ENCODE data around the gene N4BP2L2. TPM values are rescaled to one million over a fixed set of nuclear protein-coding genes. Genes with fewer than 3 reads are reported as not detected.

The N4BP2L2 gene
- total and polyA plus RNA-seq, 2 of the 8 experiments (the other 6 are each of a cell fraction or from before 2014, with no cell fraction given): 14.6 to 67.6 TPM

DNA sequence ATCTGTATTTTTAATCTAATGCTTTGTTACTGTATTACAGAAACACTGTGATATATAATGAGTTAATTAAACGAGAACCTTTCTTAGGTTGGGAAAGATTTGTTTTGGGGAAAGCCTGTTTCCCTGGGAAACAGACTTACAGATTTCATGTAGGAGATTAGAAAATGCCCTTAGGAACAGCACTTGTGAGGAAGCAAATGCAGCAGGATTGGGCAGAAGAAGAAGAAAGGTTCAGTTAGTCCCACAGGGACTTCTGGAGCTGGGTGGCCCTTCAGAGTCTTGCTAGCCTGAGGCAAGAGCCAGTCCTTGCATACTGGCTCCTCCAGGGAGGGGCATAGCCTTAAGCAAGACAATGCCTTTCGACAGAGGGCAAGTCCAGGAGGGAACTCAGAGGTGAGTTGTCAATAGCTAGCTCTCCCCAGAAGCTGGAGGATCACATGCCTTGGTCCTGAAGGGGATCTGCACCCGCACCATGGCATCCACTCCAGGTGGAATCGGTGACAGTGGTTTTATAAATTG, 147.4 kb downstream of the N4BP2L2 start:
- DNase-seq (ENCODE audit: low read depth in 1 of 2, low spot score in 2 of 2): no peak
- no peak overlapping the region for H3K14ac ChIP-seq (ENCODE audit: insufficient read length)
- no peak overlapping the region for H4K91ac ChIP-seq (replicated peaks; ENCODE audit: insufficient read length, low read length)
- H3K4me2 ChIP-seq (ENCODE audit: insufficient read depth in 1 of 2, low read depth in 2 of 2, low read length in 2 of 2): no peak overlapping the region
- no peaks in the 10 kb centered on the region for H4K20me1 ChIP-seq (replicated peaks in 1 of 2; ENCODE audit: control insufficient read depth in 1 of 2, insufficient read depth in 2 of 2, low read length in 2 of 2)
- H2BK12ac ChIP-seq (ENCODE audit: low read depth, low read length): no peak overlapping the region
- H2BK20ac ChIP-seq (ENCODE audit: low read length): no peak overlapping the region
- no peaks in the 10 kb centered on the region for H3K27me3 ChIP-seq (replicated peaks in 1 of 4; ENCODE audit: control insufficient read depth in 3 of 4, extremely low read depth in 1 of 4, insufficient read depth in 3 of 4, low read length in 3 of 4)
- no peak overlapping the region for H2AK5ac ChIP-seq (ENCODE audit: low read depth, low read length)
- 69% methylated on average over 4 of the region's 4 CpGs; no CpG with 5 or more reads in 1 of the 2 experiments for WGBS, 2 experiments (ENCODE audit: extremely low coverage in 1 of 2, insufficient coverage in 1 of 2, insufficient read length in 1 of 2, insufficient replicate concordance in 2 of 2, low coverage in 1 of 2, low lambda C conversion rate in 2 of 2, missing lambda C conversion rate in 1 of 2)
- peak; percentile 88 for FAIRE-seq
- CTCF ChIA-PET (ENCODE audit: partially characterized antibody): interaction anchor here (1.1 to 1.9 kb wide), 4 partner anchors 8 to 23 kb away, joined by 3 to 8 read pairs (median 6); no protein-coding TSS in a partner anchor
- H3K4me1 ChIP-seq (replicated peaks in 1 of 4; ENCODE audit: control insufficient read depth in 3 of 4, insufficient read depth in 4 of 4, low read length in 3 of 4): peaks cover 0 to 4% (median under 1%) of the 10 kb centered on the region in 4 experiments; a peak in 2 of 7 replicates
- no peak overlapping the region for H2BK15ac ChIP-seq (ENCODE audit: low read length)
- H3K79me2 ChIP-seq (ENCODE audit: control insufficient read depth in 1 of 2, insufficient read depth in 2 of 2, low read length in 2 of 2): no peaks in the 10 kb centered on the region
- no peak overlapping the region for H3K4ac ChIP-seq (replicated peaks; ENCODE audit: insufficient read length, low read depth, low read length)
- H3K56ac ChIP-seq (replicated peaks; ENCODE audit: insufficient read length, low read depth, low read length): no peak overlapping the region
- H3K18ac ChIP-seq (ENCODE audit: extremely low read depth, low read length): no peak overlapping the region
- no peak overlapping the region for H2BK120ac ChIP-seq (replicated peaks; ENCODE audit: low read depth, low read length)
- no peak overlapping the region for H3K23ac ChIP-seq (ENCODE audit: insufficient read length)
- peaks cover 0 to 7% (median 6%) of the 10 kb centered on the region in 4 experiments; a peak in 4 of 8 replicates for H3K36me3 ChIP-seq (ENCODE audit: control insufficient read depth in 2 of 4, insufficient read depth in 4 of 4, low read length in 3 of 4)
- no peak overlapping the region for H4K5ac ChIP-seq (ENCODE audit: insufficient read length, low read depth, low read length)
- H3K79me1 ChIP-seq (ENCODE audit: low read depth, low read length): no peaks in the 10 kb centered on the region
- no peak overlapping the region for H3K9ac ChIP-seq (replicated peaks in 1 of 4; ENCODE audit: extremely low read depth in 1 of 4, low read depth in 3 of 4, low read length in 3 of 4)
- H4K8ac ChIP-seq (ENCODE audit: extremely low read depth, insufficient read depth, low read length): no peak overlapping the region
- no peaks in the 10 kb centered on the region for H3K9me3 ChIP-seq (ENCODE audit: insufficient read depth in 2 of 2, low read depth in 1 of 2, low read length in 1 of 2)
- no peak overlapping the region for H2AFZ ChIP-seq (ENCODE audit: low read length)
- H3K4me3 ChIP-seq (ENCODE audit: extremely low read depth in 1 of 4, insufficient read depth in 2 of 4, low read depth in 3 of 4, low read length in 4 of 4): no peak overlapping the region
- no peak overlapping the region for H2BK5ac ChIP-seq (ENCODE audit: low read depth, low read length)
- no peak overlapping the region for H3K27ac ChIP-seq (ENCODE audit: low read depth, low read length)
- TF ChIP-seq RBBP5 (IDR thresholded peaks at IDR 0.05; ENCODE audit: borderline replicate concordance, low read depth, low read length) (no peak), RAD21 (IDR thresholded peaks at IDR 0.05 in 1 of 2, conservative IDR thresholded peaks at IDR 0.05 in 1 of 2; ENCODE audit: low read depth in 2 of 2, low read length in 2 of 2) (peak in 1 of 2 experiments; percentile 24; a peak in 2 of 4 replicates), PHF8 (conservative IDR thresholded peaks at IDR 0.05; ENCODE audit: low read depth, low read length) (no peak)
- TF ChIP-seq, protein P1, sequence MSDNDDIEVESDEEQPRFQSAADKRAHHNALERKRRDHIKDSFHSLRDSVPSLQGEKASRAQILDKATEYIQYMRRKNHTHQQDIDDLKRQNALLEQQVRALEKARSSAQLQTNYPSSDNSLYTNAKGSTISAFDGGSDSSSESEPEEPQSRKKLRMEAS (IDR thresholded peaks at IDR 0.05): 0 out of 2 replicates have a peak, but pooled peaks have one; percentile 27
- POLR2A ChIA-PET (ENCODE audit: partially characterized antibody): interaction anchor here (1.1 to 1.2 kb wide), 2 partner anchors 18 to 76 kb away, joined by 3 to 4 read pairs; partner anchors contain the start of genes BRCA2 and ZAR1L
- H3K23me2 ChIP-seq (ENCODE audit: low read depth, low read length): no peaks in the 10 kb centered on the region
